IMR-90 (cell line): ENCODE results near the gene ZNF445. TPM values are rescaled to one million over a fixed set of nuclear protein-coding genes. Genes with fewer than 3 reads are reported as not detected.

Source experiments
- ATAC-seq: fragments of 200-7000 bp; cut with Tn5 transposase; 2 replicates; pipeline ENCODE4 v1.9.1; 2020; ENCODE audit warnings: low read depth, mild to moderate bottlenecking, moderate library complexity
- BruUV-seq: library from RNA; stranded (reverse); fragments of 400-500 nt; replicated peaks from 2 replicates; lab custom pipeline; 2021; lab: Mats Ljungman, UMichigan
- CTCF ChIA-PET: fragments of 300-600 bp; formaldehyde crosslinking; extraction: SDS; loops from one replicate; lab custom pipeline; 2021; ENCODE audit warnings: antibody characterized with exemption; lab: Yijun Ruan, JAX
- POLR2A ChIA-PET: fragments of 300-600 bp; sonication (Branson Sonifier 250); formaldehyde crosslinking; loops from one replicate; lab custom pipeline; 2022; ENCODE audit warnings: antibody characterized with exemption; ENCODE audit not compliant: unreplicated experiment; lab: Charles Lee
- DNase-seq: peaks from one replicate; pipeline ENCODE4 v3.0.0; 2013
- H2AFZ ChIP-seq: replicated peaks from 2 replicates; pipeline ENCODE3; 2013; ENCODE audit warnings: low read length, mild to moderate bottlenecking; ENCODE audit not compliant: poor library complexity
- H2AK5ac ChIP-seq: 2 replicates; pipeline ENCODE4 v1.6.1; 2013; ENCODE audit warnings: low read depth, low read length, inconsistent platforms
- H2AK9ac ChIP-seq: replicated peaks from 2 replicates; pipeline ENCODE3; 2013; ENCODE audit warnings: mild to moderate bottlenecking, low read depth, low read length, moderate library complexity; ENCODE audit not compliant: poor library complexity
- H2BK120ac ChIP-seq: 2 replicates; pipeline ENCODE4 v1.6.1; 2013; ENCODE audit warnings: low read depth, low read length, inconsistent platforms
- H2BK15ac ChIP-seq: 3 replicates; pipeline ENCODE4 v1.6.1; 2013; ENCODE audit warnings: low read depth, low read length, inconsistent platforms
- H2BK20ac ChIP-seq: 2 replicates; pipeline ENCODE4 v1.6.1; 2013; ENCODE audit warnings: low read depth, mild to moderate bottlenecking, inconsistent platforms, low read length, moderate library complexity
- H2BK5ac ChIP-seq: 2 replicates; pipeline ENCODE4 v1.6.1; 2013; ENCODE audit warnings: mild to moderate bottlenecking, low read depth, low read length, inconsistent platforms; ENCODE audit not compliant: poor library complexity, severe bottlenecking
- H3K14ac ChIP-seq: replicated peaks from 2 replicates; pipeline ENCODE4 v1.6.1; 2013; ENCODE audit warnings: low read depth, low read length, inconsistent platforms
- H3K18ac ChIP-seq: 2 replicates; pipeline ENCODE4 v1.6.1; 2013; ENCODE audit warnings: low read depth, low read length, control low read depth
- H3K23ac ChIP-seq: 2 replicates; pipeline ENCODE4 v1.6.1; 2013; ENCODE audit warnings: low read depth, low read length, inconsistent platforms
- H3K27ac ChIP-seq: 2 replicates; pipeline ENCODE4 v1.5.1; 2013; ENCODE audit warnings: mild to moderate bottlenecking, control low read depth, low read length; ENCODE audit not compliant: insufficient read depth
- H3K27me3 ChIP-seq: 2 replicates; pipeline ENCODE4 v1.6.1; 2013; ENCODE audit warnings: low read length; ENCODE audit not compliant: control insufficient read depth, insufficient read depth
- H3K36me3 ChIP-seq: 2 replicates; pipeline ENCODE4 v1.6.1; 2013; ENCODE audit warnings: low read length, mixed read lengths; ENCODE audit not compliant: control insufficient read depth, insufficient read depth
- H3K4ac ChIP-seq: 2 replicates; pipeline ENCODE4 v1.6.1; 2013; ENCODE audit warnings: low read depth, low read length, inconsistent platforms
- H3K4me1 ChIP-seq: 2 replicates; pipeline ENCODE4 v1.6.1; 2013; ENCODE audit warnings: low read length, mixed read lengths; ENCODE audit not compliant: control insufficient read depth, insufficient read depth
- H3K4me2 ChIP-seq: 2 replicates; pipeline ENCODE4 v1.6.1; 2013; ENCODE audit warnings: low read depth, mild to moderate bottlenecking, control low read depth, low read length, moderate library complexity
- H3K4me3 ChIP-seq: 2 replicates; pipeline ENCODE4 v1.5.1; 2013; ENCODE audit warnings: low read depth, mild to moderate bottlenecking, control low read depth, low read length, moderate library complexity; ENCODE audit not compliant: insufficient read depth
- H3K56ac ChIP-seq: 2 replicates; pipeline ENCODE4 v1.6.1; 2013; ENCODE audit warnings: low read length, inconsistent platforms; ENCODE audit not compliant: insufficient read depth; ENCODE audit errors: extremely low read depth
- H3K79me1 ChIP-seq, 2 experiments: 2 replicates each; pipeline ENCODE4 v1.6.1; 2013; ENCODE audit warnings: low read length in 2 of 2, inconsistent platforms in 1 of 2, low read depth in 1 of 2
- H3K9ac ChIP-seq: 2 replicates; pipeline ENCODE4 v1.6.1; 2013; ENCODE audit warnings: low read depth, low read length, control low read depth
- H3K9me1 ChIP-seq: 2 replicates; pipeline ENCODE4 v1.6.1; 2013; ENCODE audit warnings: low read length, inconsistent platforms; ENCODE audit not compliant: insufficient read depth
- H3K9me3 ChIP-seq: 2 replicates; pipeline ENCODE4 v1.6.1; 2013; ENCODE audit warnings: low read length; ENCODE audit not compliant: control insufficient read depth, insufficient read depth
- H4K20me1 ChIP-seq: 2 replicates; pipeline ENCODE4 v1.6.1; 2013; ENCODE audit warnings: low read length, inconsistent platforms; ENCODE audit not compliant: insufficient read depth
- H4K5ac ChIP-seq: 2 replicates; pipeline ENCODE4 v1.6.1; 2013; ENCODE audit warnings: mild to moderate bottlenecking, low read depth, low read length, control low read depth
- H4K8ac ChIP-seq, 2 experiments: 2 replicates each; pipeline ENCODE4 v1.6.1; 2013; ENCODE audit warnings: low read depth in 2 of 2, low read length in 2 of 2, control low read depth in 1 of 2, inconsistent platforms in 1 of 2
- H4K91ac ChIP-seq: 2 replicates; pipeline ENCODE4 v1.6.1; 2013; ENCODE audit warnings: low read depth, low read length, inconsistent platforms; ENCODE audit not compliant: insufficient read depth
- BHLHE40 ChIP-seq: fragments of 150-350 bp; IDR thresholded peaks from 2 replicates; pipeline ENCODE4 v1.6.1; 2016; ENCODE audit warnings: mild to moderate bottlenecking, low read depth, low read length
- NFE2L2 ChIP-seq: fragments of 150-350 bp; IDR thresholded peaks from 2 replicates; pipeline ENCODE4 v1.6.1; 2016; ENCODE audit warnings: low read depth, mild to moderate bottlenecking, low read length
- RFX5 ChIP-seq: IDR thresholded peaks from 2 replicates; pipeline ENCODE4 v1.8.0; 2012; ENCODE audit warnings: low read depth, mild to moderate bottlenecking, low read length, moderate library complexity
- SMC3 ChIP-seq: fragments of 150-350 bp; IDR thresholded peaks from 2 replicates; pipeline ENCODE4 v1.6.1; 2016; ENCODE audit warnings: low read depth, mild to moderate bottlenecking, antibody characterized with exemption, low read length, moderate library complexity
- WGBS, 2 experiments: methylation state at CpG; one replicate each; pipeline versions ENCODE4 v1.1.5 to v1.1.7; 2013; ENCODE audit warnings: missing lambda C conversion rate in 2 of 2; ENCODE audit not compliant: insufficient read length in 1 of 2; ENCODE audit errors: extremely low coverage in 2 of 2; 5-methylcytosine and 5-hydroxymethylcytosine counted together
- dilution Hi-C: fragments of 300-500 bp; cut with HindIII; formaldehyde crosslinking; loops from one replicate; pipeline ENCODE4 v1.14.3; 2018; ENCODE audit warnings: low sequenced_read_pairs; ENCODE audit not compliant: unreplicated experiment
- in situ Hi-C: fragments of 300-500 bp; cut with MboI; formaldehyde crosslinking; loops from 3 replicates; pipeline ENCODE4 v1.14.3; 2019; ENCODE audit warnings: low sequenced_read_pairs, inconsistent platforms, mixed read lengths
- intact Hi-C: fragments of 100-400 bp; cut with micrococcal nuclease; formaldehyde crosslinking; loops from 2 replicates; pipeline ENCODE4 v1.10.0; 2022
- polyA plus RNA-seq, 3 experiments: library from polyadenylated mRNA; depleted of rRNA; stranded (reverse); fragments of >200 nt; gene quantifications; 2 replicates each; pipeline ENCODE4 v1.2.3, GENCODE V29; 2012; ENCODE audit warnings: low replicate concordance in 1 of 3
- total RNA-seq: library from RNA; depleted of rRNA; stranded (reverse); fragments of >200 nt; gene quantifications from 2 replicates; pipeline ENCODE4 v1.2.3, GENCODE V29; 2012
- TF ChIP-seq, protein P1 (sequence below): fragments of 150-350 bp; IDR thresholded peaks from 2 replicates; pipeline ENCODE4 v1.6.1; 2017; ENCODE audit warnings: mild to moderate bottlenecking, antibody characterized with exemption, low read length, low read depth
- TF ChIP-seq, protein P2 (sequence below): fragments of 150-350 bp; IDR thresholded peaks from 2 replicates; pipeline ENCODE4 v1.6.1; 2016; ENCODE audit warnings: low read depth, mild to moderate bottlenecking, low read length, moderate library complexity, borderline replicate concordance

Gene ZNF445
- total and polyA plus RNA-seq, 2 of the 4 experiments (the other 2 are of a cell fraction), result 3.3 to 6.3 TPM

DNA sequence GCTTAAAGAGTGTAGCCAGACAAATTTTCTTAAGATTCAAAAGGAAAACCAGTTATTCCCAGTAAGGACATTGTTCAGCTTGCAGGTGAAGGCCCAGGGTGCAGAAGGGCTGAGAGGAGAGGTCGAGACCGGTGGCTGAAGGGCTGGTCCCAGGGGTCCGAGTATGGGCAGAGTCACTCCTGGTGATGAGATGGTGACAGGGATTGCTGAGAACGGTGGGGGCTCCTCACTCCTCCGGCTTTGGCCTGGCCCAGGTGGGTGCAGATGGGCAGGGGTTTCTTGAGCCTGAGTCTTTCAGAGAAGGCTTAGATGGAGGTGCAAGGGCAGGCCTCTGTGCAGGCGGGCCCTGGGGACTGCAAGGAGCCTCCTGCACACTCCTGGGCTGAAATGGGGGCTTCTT lies 56.2 kb downstream of the ZNF445 start:
- in situ Hi-C loops (no loop called here), intact Hi-C loops (no loop called here), dilution Hi-C loops (no loop called here)
- Histone ChIP-seq H2AFZ (no peak overlapping the region), H3K27me3 (peaks cover 6% of the 10 kb centered on the region), H3K23ac (no peak overlapping the region), H4K20me1 (no peaks in the 10 kb centered on the region), H3K4ac (no peak overlapping the region), H2AK5ac (no peak overlapping the region), H3K79me1 (no peaks in the 10 kb centered on the region), H2AK9ac (no peak overlapping the region), H2BK5ac (no peak overlapping the region), H4K8ac (no peak overlapping the region), H4K91ac (no peak overlapping the region), H2BK120ac (no peak overlapping the region), H4K5ac (no peak overlapping the region), H3K4me3 (no peak overlapping the region), H3K36me3 (no peaks in the 10 kb centered on the region), H2BK20ac (no peak overlapping the region), H3K4me2 (no peak overlapping the region), H3K18ac (no peak overlapping the region), H2BK15ac (no peak overlapping the region), H3K4me1 (no peaks in the 10 kb centered on the region), H3K56ac (no peak overlapping the region), H3K9me1 (no peaks in the 10 kb centered on the region), H3K27ac (no peak overlapping the region), H3K9ac (no peak overlapping the region), H3K9me3 (no peaks in the 10 kb centered on the region), H3K14ac (no peak overlapping the region)
- no TSS peak for BruUV-seq
- no peak for DNase-seq
- ChIA-PET CTCF (no interaction called here), POLR2A (no interaction called here)
- TF ChIP-seq NFE2L2, result no peak
- TF ChIP-seq RFX5, result no peak
- TF ChIP-seq, protein P1, sequence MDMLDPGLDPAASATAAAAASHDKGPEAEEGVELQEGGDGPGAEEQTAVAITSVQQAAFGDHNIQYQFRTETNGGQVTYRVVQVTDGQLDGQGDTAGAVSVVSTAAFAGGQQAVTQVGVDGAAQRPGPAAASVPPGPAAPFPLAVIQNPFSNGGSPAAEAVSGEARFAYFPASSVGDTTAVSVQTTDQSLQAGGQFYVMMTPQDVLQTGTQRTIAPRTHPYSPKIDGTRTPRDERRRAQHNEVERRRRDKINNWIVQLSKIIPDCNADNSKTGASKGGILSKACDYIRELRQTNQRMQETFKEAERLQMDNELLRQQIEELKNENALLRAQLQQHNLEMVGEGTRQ, result no peak
- no peak for TF ChIP-seq BHLHE40
- TF ChIP-seq, protein P2, sequence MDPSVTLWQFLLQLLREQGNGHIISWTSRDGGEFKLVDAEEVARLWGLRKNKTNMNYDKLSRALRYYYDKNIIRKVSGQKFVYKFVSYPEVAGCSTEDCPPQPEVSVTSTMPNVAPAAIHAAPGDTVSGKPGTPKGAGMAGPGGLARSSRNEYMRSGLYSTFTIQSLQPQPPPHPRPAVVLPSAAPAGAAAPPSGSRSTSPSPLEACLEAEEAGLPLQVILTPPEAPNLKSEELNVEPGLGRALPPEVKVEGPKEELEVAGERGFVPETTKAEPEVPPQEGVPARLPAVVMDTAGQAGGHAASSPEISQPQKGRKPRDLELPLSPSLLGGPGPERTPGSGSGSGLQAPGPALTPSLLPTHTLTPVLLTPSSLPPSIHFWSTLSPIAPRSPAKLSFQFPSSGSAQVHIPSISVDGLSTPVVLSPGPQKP, result no peak
- TF ChIP-seq SMC3, result no peak
- ATAC-seq, result no peak
- WGBS, 2 experiments, result no CpG with 5 or more reads among the region's 6 CpGs
